ENCODE results near the gene TUSC2.

GRCh38 chr3:50304601-50305000 is 23.4 kb downstream of the TUSC2 start:
- TF ChIP-seq POLR2A (IDR thresholded peaks at IDR 0.05) (no peak), CTCF (IDR thresholded peaks at IDR 0.05) (no peak)

All from thyroid gland (tissue), 4 donors.